ENCODE results near the gene APMAP. TPM values are rescaled to one million over a fixed set of nuclear protein-coding genes. Genes with fewer than 3 reads are reported as not detected.
A peak's percentile ranks its signal among the peaks of the same experiment; 100 is the strongest.
"Not testable (repeated sequence)": the region's sequence is repeated elsewhere in the genome, so short reads cannot be mapped to it uniquely, and the experiment has no call there.

Gene APMAP
- total RNA-seq, 1 donor from 2014 or later = 73.4 TPM

DNA sequence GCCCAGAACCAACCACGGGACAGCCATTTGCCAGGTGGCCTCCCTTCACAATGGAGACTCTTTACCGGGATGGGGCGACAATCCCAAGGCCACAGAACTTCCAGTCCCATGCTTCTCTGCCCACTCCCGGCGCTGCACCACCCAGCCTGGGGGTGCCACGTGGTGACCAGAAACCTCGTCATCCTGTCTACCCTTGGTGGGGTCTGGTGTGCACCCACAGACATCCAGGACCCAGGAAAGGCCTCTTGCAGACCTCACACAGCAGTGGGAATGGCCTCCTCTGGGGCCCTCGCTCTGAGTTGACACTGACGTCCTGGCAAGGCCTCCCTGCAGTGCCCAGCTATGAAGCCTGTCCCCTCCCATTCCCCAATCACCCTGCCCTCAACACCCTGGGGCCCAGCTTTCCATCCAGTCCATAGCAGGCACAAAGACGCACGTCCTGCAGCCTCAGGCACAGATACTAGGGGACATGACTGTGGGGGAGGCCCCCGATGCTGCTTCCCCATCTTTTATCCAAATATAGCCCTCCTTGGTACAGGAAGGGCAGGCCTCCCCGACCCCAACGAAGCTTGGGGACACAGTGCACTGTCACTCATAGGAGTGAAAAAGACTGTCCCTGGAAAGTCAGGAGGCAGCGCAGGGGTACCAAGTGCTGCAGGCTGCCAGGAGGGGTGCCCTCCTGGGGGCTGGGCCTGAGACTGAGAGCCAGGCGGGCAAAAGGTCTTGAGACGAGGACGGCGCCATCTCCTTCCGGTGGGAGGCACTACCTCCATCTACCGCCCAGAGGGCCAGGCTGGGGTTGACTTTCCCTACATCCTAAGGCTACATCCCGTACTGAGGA is 36.3 kb downstream of the APMAP start:
- no peak for DNase-seq (ENCODE audit: low spot score in 2 of 2)
- no peak for FAIRE-seq

DNA sequence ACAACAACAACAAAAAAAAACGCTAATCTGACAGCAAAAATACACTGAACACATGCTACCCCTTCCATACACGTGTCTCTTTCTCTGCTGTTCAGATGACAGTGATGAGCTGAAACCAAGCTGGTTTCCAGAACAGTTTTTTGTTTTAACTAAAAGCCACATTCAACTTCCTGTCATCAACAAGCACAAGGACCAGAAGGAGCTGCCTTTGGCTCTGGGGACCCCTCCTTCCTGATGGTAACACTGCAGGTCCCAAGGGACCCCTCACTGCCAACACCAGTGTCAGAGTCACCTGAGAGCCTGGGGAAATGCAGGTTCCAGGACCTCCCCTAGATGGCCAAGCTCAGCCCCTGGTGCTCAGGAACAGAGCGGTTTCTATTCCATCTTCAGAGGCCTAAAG is 37.5 kb downstream of the APMAP start:
- DNase-seq (ENCODE audit: low spot score in 2 of 2) (no peak), FAIRE-seq (no peak)

- FAIRE-seq (peak; percentile 84), DNase-seq (ENCODE audit: low spot score in 2 of 2) (no peak)
Observed at GRCh38 chr20:24954566-24954965, 38.0 kb downstream of the APMAP start.

DNA sequence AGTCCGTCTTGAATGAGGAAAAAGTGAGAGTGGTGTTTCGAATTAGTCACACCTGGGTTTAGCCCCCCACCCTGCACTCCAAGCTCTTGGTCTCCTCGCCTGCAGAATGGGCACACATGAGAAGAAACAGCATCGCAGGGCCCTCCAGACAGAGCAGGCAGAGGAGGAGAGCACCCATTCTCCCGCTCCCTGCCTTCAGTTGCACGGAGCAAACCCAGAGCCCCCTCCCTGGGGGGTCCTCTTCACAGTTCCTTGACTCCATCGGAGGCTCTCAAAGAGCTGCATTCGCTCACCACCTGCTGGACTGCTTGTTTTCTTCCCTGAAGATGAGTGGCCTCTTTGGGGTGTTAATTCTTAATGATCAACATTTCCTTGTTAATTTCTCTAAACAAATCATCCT is 38.4 kb downstream of the APMAP start:
- DNase-seq (ENCODE audit: low spot score in 2 of 2) = no peak
- FAIRE-seq = no peak

DNA sequence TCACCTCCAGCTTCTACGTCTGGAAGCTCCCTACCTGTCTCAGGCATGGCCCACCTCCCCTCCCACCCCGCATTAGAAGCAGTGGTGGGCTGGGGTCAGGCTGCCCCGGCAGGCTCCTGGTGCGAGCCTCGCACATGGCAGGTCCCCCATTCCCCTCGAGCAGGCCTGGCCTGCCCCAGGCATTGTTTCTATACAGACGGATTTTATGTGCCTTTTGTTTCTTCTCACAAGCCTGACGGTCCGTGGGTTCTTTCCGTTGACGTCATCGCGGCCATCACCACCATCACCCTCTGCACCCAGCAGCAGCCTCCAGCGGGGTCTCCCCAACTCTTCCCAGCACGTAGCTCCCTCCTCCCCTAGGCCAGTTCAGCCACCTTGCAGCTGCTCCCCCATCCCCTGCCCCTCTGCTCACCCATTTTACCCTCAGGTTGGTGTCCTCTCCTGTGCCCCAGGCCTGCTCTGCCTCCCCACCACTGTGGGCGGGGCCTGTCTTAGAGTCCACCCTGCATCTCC is 38.9 kb downstream of the APMAP start:
- DNase-seq (ENCODE audit: low spot score in 2 of 2) (no peak), FAIRE-seq (no peak)

DNA sequence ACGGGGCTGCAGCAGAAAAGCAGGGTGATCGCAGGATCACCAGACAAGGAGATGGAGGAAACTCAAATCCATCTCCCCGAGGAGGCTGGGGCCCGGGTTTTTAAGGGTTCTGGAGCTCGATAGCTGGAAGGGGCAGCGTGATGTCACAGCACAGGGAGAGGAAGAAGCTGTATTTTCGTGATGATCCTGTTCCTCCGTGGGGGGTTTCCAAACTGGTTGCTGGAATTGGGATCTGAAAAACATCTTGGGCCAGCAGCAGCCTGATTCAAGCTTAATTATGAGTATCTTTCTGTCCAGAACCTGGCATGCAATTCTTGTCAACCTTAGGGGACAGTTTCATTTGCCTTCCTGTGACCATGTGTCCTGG is 39.4 kb downstream of the APMAP start:
- no peak for DNase-seq (ENCODE audit: low spot score in 2 of 2)
- FAIRE-seq = no peak

DNA sequence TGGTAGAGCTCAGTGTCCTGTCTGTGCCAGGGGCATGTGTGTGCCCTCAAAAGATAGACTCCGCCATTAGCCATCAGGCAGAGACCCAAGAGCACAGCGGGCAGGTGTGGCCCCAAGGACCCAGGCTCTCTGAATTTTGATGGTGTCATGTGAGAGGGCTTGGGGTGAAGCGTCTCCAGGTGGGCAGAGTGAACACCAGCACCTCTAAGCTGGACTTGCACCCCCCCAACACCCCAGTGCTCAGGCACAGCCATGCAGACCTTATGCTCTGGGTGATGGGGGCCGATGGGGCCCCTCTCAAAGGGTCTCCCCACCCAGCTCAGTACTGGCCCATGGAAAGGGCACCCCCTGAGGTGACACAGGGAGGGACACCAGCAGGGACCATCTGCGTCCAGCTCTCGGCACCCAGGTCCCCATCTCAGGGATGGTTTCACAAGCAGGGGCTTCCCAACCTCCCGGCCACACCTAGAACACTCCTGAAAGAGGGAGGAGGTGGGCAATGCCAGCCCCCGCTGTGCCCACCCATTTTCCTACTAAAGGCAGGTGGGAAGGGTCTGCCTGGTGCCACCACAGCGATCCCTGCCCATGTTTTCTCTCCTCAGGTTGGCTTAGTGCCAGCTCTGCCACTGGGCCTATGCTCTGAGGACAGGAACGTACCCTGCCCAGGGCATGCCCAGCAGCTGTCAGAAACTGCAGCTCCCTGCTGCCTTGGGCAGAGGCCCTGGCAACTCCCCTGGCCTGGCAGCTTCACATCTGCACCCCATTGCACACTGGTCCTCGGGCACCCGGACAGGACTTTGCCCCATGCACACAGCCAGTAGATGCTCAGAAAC is 40.0 kb downstream of the APMAP start:
- FAIRE-seq (no peak), DNase-seq (ENCODE audit: low spot score in 2 of 2) (no peak)

GRCh38 chr20:24951536-24952083 is 40.9 kb downstream of the APMAP start:
- no peak for DNase-seq (ENCODE audit: low spot score in 2 of 2)
- no peak for FAIRE-seq

GRCh38 chr20:24950836-24951525 is 41.6 kb downstream of the APMAP start:
- DNase-seq (ENCODE audit: low spot score in 2 of 2) = no peak
- no peak for FAIRE-seq

DNA sequence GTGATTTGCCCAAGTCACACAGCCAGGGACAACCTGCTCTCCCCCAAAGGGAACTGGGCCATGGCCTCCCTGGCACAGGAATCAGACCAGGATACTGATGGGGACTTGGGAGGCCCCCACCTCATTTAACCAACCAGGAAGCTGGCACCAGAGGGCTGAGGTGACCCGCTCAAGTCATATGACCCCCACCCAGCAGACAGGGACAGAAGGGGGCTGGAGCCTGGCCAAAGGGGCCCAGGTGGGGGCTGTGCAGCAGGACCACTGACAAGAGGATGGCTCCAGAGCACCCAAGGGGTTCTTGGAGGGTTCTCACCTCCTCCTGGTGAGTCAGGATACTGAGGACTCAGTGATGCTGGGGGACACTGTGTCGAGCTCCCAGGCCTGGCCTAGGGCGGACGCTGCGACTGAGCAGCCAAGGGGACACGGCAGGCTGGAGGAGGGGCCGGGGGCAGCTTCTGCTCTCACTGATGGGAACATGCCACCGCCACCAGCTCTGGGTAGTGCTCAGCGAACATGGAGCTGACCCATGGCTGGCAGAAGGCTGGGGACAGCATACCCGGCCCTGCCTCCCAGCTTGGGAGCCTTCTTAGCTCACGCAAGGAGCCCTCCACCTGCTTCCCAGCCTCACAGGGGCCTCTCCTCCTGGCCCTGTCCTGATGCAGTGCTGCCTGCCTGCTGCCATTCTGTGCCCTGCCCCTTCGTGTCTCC is 42.3 kb downstream of the APMAP start:
- DNase-seq (ENCODE audit: low spot score in 2 of 2) (no peak), FAIRE-seq (no peak)

GRCh38 chr20:24949756-24950127 is 42.8 kb downstream of the APMAP start:
- FAIRE-seq = no peak
- no peak for DNase-seq (ENCODE audit: low spot score in 2 of 2)

- no peak for FAIRE-seq
- no peak for DNase-seq (ENCODE audit: low spot score in 2 of 2)
Observed at GRCh38 chr20:24948939-24949679, 43.4 kb downstream of the APMAP start, which contains the start of gene CST7. TSS of gene CST7 (plus strand) at chr20:24949269. CDS start at chr20:24949506, 237 bp downstream.

DNA sequence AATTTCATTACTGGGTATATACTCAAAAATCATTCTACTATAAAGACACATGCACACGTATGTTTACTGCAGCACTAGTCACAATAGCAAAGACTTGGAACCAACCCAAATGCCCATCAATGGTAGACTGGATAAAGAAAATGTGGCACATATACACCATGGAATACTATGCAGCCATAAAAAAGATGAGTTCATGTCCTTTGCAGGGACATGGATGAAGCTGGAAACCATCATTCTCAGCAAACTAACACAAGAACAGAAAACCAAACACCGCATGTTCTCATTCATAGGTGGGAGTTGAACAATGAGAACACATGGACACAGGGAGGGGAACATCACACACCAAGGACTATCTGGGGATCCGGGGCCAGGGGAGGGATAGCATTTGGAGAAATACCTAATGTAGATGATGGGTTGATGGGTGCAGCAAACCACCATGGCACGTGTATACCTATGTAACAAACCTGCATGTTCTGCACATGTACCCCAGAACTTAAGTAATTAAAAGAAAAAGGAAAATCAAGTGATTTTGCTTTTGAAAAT is 44.1 kb downstream of the APMAP start:
- not testable (repeated sequence) for FAIRE-seq

DNA sequence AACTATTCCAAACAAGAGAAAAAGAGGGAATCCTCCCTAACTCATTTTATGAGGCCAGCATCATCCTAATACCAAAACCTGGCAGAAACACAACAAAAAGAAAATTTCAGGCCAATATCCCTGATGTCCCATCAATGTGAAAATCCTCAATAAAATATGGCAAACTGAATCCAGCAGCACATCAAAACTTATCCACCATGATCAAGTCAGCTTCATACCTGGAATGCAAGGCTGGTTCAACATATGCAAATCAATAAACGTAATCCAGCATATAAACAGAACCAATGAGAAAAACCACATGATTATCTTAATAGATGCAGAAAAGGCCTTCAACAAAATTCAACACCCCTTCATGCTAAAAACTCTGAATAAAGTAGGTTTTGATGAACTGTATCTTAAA is 46.2 kb downstream of the APMAP start:
- FAIRE-seq; DNase-seq (ENCODE audit: low spot score in 2 of 2): not testable (repeated sequence)

More for the DNA sequence above, 44.1 kb downstream of the APMAP start:
- not testable (repeated sequence) for DNase-seq (ENCODE audit: low spot score in 2 of 2)

DNA sequence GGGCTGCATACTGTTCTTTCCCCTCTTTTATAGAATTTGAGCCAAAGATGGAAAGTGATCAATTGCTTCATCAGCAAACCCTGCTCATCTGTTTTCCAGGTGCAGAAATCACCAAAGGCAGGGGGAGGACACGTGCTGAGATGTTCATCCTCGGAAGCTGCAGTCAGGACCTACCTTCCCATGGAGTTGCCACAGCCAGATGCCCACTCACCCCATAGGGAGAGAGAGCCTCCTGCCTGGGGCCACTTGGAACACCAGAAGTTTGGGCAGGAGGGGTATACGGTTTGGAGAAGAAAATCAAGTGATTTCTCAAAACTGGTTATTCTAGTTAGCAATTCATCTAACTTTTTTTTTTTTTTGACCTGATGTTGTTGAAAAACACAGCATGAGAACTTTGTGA is 48.8 kb downstream of the APMAP start:
- no peak for DNase-seq (ENCODE audit: low spot score in 2 of 2)
- no peak for FAIRE-seq

DNA sequence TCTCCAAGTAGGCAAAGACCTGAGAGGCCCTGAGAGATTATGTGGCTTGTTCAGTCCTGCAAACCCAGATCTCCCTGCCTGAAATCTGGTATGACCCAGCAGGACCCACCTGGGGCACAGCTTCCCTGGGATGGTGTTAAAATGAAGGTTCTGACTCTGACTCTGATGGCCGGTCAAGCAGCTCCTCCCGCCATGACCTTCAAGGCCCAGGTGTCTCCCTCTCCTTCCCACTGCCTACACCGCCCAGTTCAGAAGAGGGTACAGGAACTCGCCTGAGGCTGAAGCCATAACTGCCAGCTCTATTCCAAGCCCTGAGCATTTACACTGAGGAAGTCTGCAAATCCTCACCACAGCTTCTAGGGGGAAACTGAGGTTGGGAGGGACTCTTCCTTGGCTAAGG is 49.4 kb downstream of the APMAP start:
- FAIRE-seq = no peak
- no peak for DNase-seq (ENCODE audit: low spot score in 2 of 2)

DNA sequence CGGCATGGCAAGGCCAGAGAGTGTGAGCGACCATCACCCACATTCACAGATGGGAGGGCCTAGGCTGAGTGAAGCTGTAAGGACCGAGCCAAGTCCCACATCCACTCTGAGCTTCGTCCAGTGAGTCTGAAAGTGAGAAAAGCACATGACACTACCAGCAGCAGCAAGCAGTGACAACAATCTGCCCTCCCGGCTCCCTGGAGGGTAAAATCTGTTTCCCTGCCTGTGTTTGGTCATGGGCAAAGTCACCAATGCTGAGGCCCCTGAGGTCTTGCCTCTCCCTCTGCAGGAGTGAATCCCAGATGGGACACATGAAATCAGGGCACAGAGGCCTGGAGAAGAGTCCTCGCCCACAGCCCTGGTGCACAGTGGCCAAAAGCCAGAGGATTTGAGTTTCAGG is 49.9 kb downstream of the APMAP start:
- DNase-seq (ENCODE audit: low spot score in 2 of 2) = no peak
- no peak for FAIRE-seq

DNA sequence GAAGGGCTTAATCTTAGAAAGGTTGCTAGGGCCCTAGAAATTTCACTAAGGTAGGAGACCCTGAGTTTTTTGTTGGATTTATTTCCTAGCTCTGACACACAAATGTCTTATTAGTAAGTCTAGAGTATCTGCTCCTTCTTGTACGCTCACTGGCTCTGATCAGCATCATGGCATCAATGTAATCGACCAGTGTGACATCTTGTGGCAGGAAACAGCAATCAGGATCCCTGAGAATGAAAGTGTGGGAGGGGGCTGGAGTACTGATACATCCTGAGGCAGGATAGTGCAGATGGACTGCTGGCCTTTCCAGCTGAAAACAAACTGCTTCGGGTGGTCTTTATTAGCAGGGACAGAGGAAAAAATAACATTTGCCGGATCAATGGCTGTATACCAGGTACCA is 53.5 kb downstream of the APMAP start:
- DNase-seq (ENCODE audit: low spot score in 2 of 2) = no peak
- no peak for FAIRE-seq

DNA sequence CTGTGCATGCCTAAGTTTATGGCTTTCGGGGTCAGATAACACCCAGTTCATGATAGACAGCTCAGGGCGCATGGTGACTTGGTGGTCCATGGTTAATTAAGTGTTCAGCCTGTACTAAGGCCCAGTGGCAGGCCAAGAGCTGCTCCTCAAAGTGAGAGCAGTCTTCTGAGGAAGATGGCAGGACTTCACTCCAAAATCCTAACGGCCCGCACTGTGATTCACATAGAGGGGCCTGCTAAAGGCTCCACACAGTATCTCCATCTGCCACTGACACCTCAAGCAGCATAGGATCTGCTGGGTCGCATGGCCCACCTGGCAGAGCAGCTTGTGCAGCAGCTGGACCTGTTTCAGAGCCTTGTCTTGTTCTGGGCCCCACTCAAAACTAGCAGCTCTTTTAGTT is 54.1 kb downstream of the APMAP start:
- FAIRE-seq (no peak), DNase-seq (ENCODE audit: low spot score in 2 of 2) (no peak)

Measured in frontal cortex (tissue), 4 donors.